Fibroblast of lung (primary cell): ENCODE data around the gene CFAP45. TPM values are rescaled to one million over a fixed set of nuclear protein-coding genes. Genes with fewer than 3 reads are reported as not detected.

Source experiments
- DNase-seq, 2 donors: peaks; one replicate each; pipeline versions ENCODE4 v3.0.0 to v3.0.0-alpha.2; 2010; ENCODE audit warnings: low read depth in 2 of 2
- H2AFZ ChIP-seq: 2 replicates; pipeline ENCODE4 v1.5.1; 2012; ENCODE audit warnings: low read length, control low read depth, inconsistent platforms
- H3K27ac ChIP-seq: 2 replicates; pipeline ENCODE4 v1.5.1; 2011; ENCODE audit warnings: low read length, control low read depth; ENCODE audit not compliant: insufficient read depth
- H3K27me3 ChIP-seq: 2 replicates; pipeline ENCODE4 v1.5.1; 2011; ENCODE audit warnings: mild to moderate bottlenecking, low read length; ENCODE audit not compliant: control insufficient read depth, insufficient read depth
- H3K36me3 ChIP-seq: 2 replicates; pipeline ENCODE4 v1.5.1; 2011; ENCODE audit warnings: low read length; ENCODE audit not compliant: control insufficient read depth, insufficient read depth
- H3K4me1 ChIP-seq: 2 replicates; pipeline ENCODE4 v1.5.1; 2011; ENCODE audit warnings: low read length; ENCODE audit not compliant: control insufficient read depth, insufficient read depth; ENCODE audit errors: extremely low read depth
- H3K4me2 ChIP-seq: 2 replicates; pipeline ENCODE4 v1.5.1; 2011; ENCODE audit warnings: low read length, control low read depth; ENCODE audit not compliant: insufficient read depth; ENCODE audit errors: extremely low read depth
- H3K4me3 ChIP-seq, 4 experiments: fragments of 200-600 bp in 1 of 4; sonication (generic) in 1 of 4; replicated peaks in 1 of 4; 2 replicates each; pipeline ENCODE4 v1.5.1; 2011 to 2016; ENCODE audit warnings: low read length in 4 of 4, low read depth in 3 of 4, mild to moderate bottlenecking in 3 of 4, control low read depth in 2 of 4, inconsistent platforms in 1 of 4, mixed read lengths in 1 of 4; ENCODE audit not compliant: insufficient read depth in 1 of 4; ENCODE audit errors: control extremely low read depth in 1 of 4
- H3K79me2 ChIP-seq: 2 replicates; pipeline ENCODE4 v1.5.1; 2012; ENCODE audit warnings: mild to moderate bottlenecking, low read length, inconsistent platforms; ENCODE audit not compliant: control insufficient read depth, insufficient read depth
- H3K9ac ChIP-seq: 2 replicates; pipeline ENCODE4 v1.5.1; 2011; ENCODE audit warnings: mild to moderate bottlenecking, low read length, control low read depth; ENCODE audit not compliant: insufficient read depth
- H3K9me3 ChIP-seq: 2 replicates; pipeline ENCODE4 v1.5.1; 2012; ENCODE audit warnings: low read depth, low read length; ENCODE audit not compliant: control insufficient read depth, insufficient read depth
- H4K20me1 ChIP-seq: 2 replicates; pipeline ENCODE4 v1.5.1; 2011; ENCODE audit warnings: low read length; ENCODE audit not compliant: control insufficient read depth, insufficient read depth; ENCODE audit errors: extremely low read depth
- EZH2 ChIP-seq: IDR thresholded peaks from 2 replicates; pipeline ENCODE4 v1.5.1; 2012; ENCODE audit warnings: low read length, control low read depth, mild to moderate bottlenecking; ENCODE audit errors: missing control alignments
- polyA plus RNA-seq, 2 donors: library from polyadenylated mRNA; depleted of rRNA in 1 of 2; stranded (reverse) in 1 of 2; unstranded in 1 of 2; fragments of >200 nt; gene quantifications; 2 replicates each; pipeline ENCODE4 v1.2.1, GENCODE V29; 2011 to 2012; ENCODE audit warnings: missing spikeins in 1 of 2
- total RNA-seq: library from RNA; depleted of rRNA; stranded (reverse); fragments of >200 nt; gene quantifications from 2 replicates; pipeline ENCODE4 v1.2.1, GENCODE V29; 2014
- TF ChIP-seq, protein P1 (sequence below), 2 donors: IDR thresholded peaks in 1 of 2; conservative IDR thresholded peaks in 1 of 2; 1 replicate in 1 of 2; 2 replicates in 1 of 2; pipeline ENCODE4 v1.5.1; 2011 to 2012; ENCODE audit warnings: low read length in 2 of 2, control low read depth in 1 of 2, inconsistent platforms in 1 of 2, low read depth in 1 of 2, mild to moderate bottlenecking in 1 of 2

Gene CFAP45
- total and polyA plus RNA-seq, 2 donors (not counting 1 experiment from before 2014, with no cell fraction given): 1.2 to 1.5 TPM

DNA sequence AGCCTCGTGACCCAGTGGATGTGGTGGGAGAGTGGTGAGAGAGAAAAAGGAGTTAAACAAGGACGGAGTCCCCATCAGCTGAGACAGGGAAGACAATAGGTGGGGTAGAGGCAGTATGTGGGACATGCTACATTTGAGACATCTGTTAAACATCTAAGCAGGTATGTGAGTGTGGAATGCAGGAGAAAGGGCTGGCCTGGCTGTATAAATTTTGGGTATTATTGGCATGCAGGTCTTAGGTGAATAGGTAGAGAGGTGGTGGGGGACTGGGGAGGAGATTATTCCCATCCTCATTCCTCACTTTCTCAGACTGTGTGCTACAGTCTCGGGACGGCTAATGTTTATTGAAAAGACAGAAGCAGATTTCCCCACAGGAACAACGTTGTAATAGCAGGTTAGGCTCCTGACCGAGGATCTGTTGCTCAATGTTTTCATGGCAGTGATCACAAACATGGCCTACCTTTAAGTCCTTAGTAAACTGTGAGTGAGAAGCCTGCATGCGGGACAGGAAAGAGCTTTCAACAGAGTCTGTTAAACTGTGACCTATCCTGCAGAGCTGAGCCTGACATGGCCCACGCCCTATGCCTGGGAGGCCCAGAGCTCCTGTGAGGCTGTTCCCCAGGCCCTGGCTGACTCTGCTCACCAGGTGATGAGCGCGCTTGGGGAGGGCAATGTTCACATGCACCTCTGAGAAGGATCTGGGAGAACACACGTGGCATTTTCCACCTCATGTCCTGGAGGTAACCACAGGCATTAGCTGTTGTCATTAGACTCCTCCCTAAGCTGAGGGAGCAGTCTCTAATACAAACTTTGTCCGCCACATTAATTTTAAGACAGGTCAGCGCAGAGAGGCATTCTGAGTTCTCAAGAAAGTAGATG, 54.0 kb downstream of the CFAP45 start:
- TF ChIP-seq, protein P1, sequence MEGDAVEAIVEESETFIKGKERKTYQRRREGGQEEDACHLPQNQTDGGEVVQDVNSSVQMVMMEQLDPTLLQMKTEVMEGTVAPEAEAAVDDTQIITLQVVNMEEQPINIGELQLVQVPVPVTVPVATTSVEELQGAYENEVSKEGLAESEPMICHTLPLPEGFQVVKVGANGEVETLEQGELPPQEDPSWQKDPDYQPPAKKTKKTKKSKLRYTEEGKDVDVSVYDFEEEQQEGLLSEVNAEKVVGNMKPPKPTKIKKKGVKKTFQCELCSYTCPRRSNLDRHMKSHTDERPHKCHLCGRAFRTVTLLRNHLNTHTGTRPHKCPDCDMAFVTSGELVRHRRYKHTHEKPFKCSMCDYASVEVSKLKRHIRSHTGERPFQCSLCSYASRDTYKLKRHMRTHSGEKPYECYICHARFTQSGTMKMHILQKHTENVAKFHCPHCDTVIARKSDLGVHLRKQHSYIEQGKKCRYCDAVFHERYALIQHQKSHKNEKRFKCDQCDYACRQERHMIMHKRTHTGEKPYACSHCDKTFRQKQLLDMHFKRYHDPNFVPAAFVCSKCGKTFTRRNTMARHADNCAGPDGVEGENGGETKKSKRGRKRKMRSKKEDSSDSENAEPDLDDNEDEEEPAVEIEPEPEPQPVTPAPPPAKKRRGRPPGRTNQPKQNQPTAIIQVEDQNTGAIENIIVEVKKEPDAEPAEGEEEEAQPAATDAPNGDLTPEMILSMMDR (conservative IDR thresholded peaks at IDR 0.05 in 1 of 2, IDR thresholded peaks at IDR 0.05 in 1 of 2; ENCODE audit: low read depth in 1 of 2, low read length in 2 of 2): no peak
- TF ChIP-seq EZH2: no peak
- Histone ChIP-seq H3K27me3 (no peaks in the 10 kb centered on the region), H4K20me1 (no peaks in the 10 kb centered on the region), H3K4me1 (no peaks in the 10 kb centered on the region), H3K4me3 (no peak overlapping the region), H3K79me2 (no peaks in the 10 kb centered on the region), H3K27ac (no peak overlapping the region), H3K4me2 (no peak overlapping the region), H3K9ac (no peak overlapping the region), H3K9me3 (no peaks in the 10 kb centered on the region), H3K36me3 (no peaks in the 10 kb centered on the region), H2AFZ (no peak overlapping the region)
- no peak for DNase-seq

DNA sequence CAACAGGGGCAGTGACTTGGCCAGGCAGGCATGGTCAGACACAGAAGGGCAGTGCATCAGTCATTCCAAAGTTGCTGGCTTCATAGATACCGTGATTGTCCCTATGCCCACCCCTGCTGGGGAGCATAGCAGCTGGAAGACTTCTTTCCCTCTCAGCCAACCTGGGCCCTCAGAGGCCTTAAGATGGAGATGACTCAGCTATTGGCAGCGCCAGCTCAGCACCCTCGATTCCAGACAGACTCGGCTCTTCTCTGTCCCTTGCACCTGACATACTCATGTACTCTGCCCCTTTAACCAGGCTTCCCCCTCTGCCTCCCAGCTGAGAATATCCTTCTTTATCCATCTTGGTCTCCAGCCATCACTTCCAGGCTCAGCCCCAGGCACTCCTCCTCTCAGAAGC, 56.5 kb downstream of the CFAP45 start:
- Histone ChIP-seq H3K9me3 (no peaks in the 10 kb centered on the region), H3K27ac (no peak overlapping the region), H2AFZ (no peak overlapping the region), H3K27me3 (no peaks in the 10 kb centered on the region), H3K79me2 (no peaks in the 10 kb centered on the region), H3K4me3 (no peak overlapping the region), H3K4me2 (no peak overlapping the region), H3K4me1 (no peaks in the 10 kb centered on the region), H4K20me1 (no peaks in the 10 kb centered on the region), H3K9ac (no peak overlapping the region), H3K36me3 (no peaks in the 10 kb centered on the region)
- peak in 1 of 2 donors; percentile 25 for DNase-seq
- TF ChIP-seq, protein P1 (conservative IDR thresholded peaks at IDR 0.05 in 1 of 2, IDR thresholded peaks at IDR 0.05 in 1 of 2; ENCODE audit: low read depth in 1 of 2, low read length in 2 of 2): no peak
- no peak for TF ChIP-seq EZH2

DNA sequence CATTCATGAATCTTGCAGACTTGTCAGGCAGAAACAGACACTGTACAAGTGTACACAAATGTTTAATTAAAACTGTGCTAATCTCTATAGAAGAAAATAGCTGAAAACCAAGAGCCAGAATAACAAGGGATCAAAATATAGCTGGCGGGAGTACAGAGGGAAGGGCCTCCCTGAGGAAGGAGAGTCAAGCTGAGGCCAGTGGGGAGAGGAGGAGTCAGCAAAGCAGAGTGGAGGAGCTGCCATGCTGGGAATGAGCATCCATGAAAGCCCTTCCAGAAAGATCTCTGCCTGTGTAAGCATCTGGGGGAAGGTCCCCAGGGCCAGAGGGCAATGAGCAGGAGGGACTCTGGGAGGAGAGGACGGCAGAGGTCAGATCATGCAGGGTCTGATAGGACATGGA, 58.2 kb downstream of the CFAP45 start:
- H3K4me3 ChIP-seq: no peak overlapping the region
- H4K20me1 ChIP-seq: no peaks in the 10 kb centered on the region
- H3K9me3 ChIP-seq: no peaks in the 10 kb centered on the region
- H3K79me2 ChIP-seq: no peaks in the 10 kb centered on the region
- H2AFZ ChIP-seq: no peak overlapping the region
- no peaks in the 10 kb centered on the region for H3K36me3 ChIP-seq
- no peaks in the 10 kb centered on the region for H3K27me3 ChIP-seq
- no peak overlapping the region for H3K9ac ChIP-seq
- no peaks in the 10 kb centered on the region for H3K4me1 ChIP-seq
- no peak overlapping the region for H3K4me2 ChIP-seq
- no peak overlapping the region for H3K27ac ChIP-seq
- TF ChIP-seq, protein P1 (conservative IDR thresholded peaks at IDR 0.05 in 1 of 2, IDR thresholded peaks at IDR 0.05 in 1 of 2; ENCODE audit: low read depth in 1 of 2, low read length in 2 of 2): no peak
- no peak for DNase-seq
